Measurements from ENCODE around the gene ZC3H15. TPM values are rescaled to one million over a fixed set of nuclear protein-coding genes. Genes with fewer than 3 reads are reported as not detected.

Gene ZC3H15
- total and polyA plus RNA-seq, 2 of the 8 experiments (the other 6 are each of a cell fraction or from before 2014, with no cell fraction given): 32.0 to 80.8 TPM

DNA sequence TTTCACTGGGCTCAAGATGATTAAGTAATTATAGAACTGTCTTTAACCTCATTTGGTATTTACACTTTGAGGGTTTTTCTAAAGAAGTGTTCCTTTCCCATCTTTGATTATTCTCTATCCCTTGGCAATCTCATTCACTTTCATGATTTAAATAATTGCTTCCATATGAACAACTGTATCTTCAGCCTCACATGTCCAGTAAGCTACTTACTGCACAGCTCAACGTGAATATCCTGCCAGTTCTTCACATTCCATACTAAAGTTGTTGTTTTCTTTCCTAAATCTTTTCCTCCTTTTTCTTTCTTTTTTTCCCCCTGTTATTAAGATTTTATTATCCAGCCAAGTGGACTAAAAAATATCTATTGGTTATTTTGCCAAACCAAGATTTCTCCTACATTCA is 37.7 kb downstream of the ZC3H15 start (continued):
- TF ChIP-seq CBX8 (IDR thresholded peaks at IDR 0.05; ENCODE audit: borderline replicate concordance, low read depth, low read length) (no peak), POLR2AphosphoS5 (IDR thresholded peaks at IDR 0.05; ENCODE audit: low read depth, low read length) (no peak), SP1 (IDR thresholded peaks at IDR 0.05; ENCODE audit: low read depth, low read length) (no peak), NRF1 (IDR thresholded peaks at IDR 0.05; ENCODE audit: low read depth, low read length) (no peak), JUND (IDR thresholded peaks at IDR 0.05; ENCODE audit: low read length) (no peak), HDAC2 (IDR thresholded peaks at IDR 0.05; ENCODE audit: borderline replicate concordance in 1 of 2, low read depth in 2 of 2, low read length in 2 of 2) (no peak)

Data from H1 (cell line).